NCI-H146 (cell line): Measurements from ENCODE around the gene TEC.
A peak's percentile ranks its signal among the peaks of the same experiment; 100 is the strongest.

Experiments used
- DNase-seq: peaks from one replicate; lab custom pipeline; 2025; lab: John Stamatoyannopoulos, UW

The TEC gene

DNA sequence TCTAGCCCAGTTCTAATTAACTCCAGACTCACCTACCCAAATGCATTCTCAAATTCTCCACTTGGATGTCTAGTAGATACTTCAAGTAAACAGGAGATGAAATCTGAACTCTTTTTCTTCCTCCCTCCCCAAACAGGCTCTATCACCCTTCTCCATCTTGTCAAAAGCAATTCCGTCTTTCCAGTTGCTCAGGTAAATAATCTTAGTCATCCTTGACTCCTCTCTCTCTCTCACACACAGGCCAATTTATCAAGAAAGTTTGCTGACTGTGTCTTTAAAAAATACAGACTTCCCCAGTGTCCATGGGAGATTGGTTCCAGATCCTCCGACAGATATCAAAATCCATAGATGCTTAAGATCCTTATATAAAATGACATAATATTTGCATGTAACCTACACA is 148.5 kb downstream of the TEC start:
- DNase-seq, result no peak

DNA sequence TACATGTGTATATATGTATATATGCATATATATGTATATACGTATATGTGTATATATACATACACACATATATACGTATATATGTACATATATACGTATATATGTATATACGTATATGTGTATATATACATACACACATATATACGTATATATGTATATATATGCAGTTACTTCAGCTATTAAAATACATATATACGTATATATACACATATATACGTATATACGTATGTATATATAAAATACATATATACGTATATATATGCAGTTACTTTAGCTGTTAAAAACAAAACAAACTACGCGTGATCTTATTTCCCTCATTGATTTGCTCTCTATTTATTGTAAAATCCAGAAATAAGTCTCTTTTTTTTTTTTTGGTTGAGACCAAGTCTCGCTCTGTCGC is 149.5 kb downstream of the TEC start:
- no peak for DNase-seq

DNA sequence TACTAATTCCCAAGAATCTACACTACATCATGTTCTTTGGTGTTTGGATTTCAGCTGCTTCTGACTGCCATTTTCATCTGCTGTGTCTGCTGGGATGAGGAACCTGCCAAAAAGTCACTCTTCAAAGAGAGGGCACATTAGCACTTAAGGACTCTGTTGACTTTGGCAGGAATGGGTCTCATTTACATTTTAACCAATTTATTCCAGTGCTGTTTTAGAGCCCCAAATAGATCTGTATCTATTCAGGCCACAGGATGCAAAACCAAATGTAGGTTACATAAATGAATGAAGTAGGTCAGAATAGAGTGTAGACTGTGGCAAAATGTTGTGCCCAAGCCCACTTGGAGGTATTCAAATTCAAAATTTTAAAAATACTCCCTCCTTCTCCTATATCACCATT is 150.0 kb downstream of the TEC start:
- DNase-seq, result no peak

DNA sequence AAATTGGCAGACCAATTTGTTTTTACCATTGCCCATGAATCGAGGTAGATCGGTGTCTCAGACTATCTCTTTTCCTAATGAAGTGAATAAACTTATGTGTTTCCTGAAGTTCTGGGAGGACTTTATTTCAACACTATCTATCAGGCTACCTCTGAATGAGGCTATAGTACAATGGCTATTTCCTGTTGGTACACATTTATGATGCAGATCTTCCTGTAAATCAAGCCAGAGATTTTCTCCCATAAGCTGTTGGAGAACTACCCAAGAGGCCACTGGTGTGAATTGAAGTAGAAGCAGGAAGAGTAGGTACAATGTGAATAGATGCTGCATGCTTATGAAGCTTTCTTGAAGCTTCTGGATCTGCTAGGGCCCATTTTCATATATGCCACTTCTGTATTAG is 151.6 kb downstream of the TEC start:
- DNase-seq, result no peak

DNA sequence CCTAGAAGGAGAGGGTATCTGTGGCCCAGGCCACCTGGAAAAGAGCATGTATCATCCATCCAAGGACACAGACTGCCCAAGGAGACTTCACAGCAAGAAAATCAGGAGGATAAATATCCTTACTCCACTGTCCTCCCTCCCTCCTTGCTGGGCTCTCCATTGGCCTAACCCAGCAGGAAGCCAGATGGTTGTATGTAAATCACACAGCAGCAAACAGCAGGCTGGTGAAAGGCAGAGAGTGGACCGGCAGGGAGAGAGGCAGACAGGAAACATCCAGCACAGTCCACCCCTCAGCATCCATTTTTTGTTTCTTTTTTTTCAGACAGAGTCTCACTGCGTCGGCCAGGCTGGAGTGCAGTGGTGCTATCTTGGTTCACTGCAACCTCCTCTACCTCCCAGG is 153.1 kb downstream of the TEC start:
- no peak for DNase-seq

DNA sequence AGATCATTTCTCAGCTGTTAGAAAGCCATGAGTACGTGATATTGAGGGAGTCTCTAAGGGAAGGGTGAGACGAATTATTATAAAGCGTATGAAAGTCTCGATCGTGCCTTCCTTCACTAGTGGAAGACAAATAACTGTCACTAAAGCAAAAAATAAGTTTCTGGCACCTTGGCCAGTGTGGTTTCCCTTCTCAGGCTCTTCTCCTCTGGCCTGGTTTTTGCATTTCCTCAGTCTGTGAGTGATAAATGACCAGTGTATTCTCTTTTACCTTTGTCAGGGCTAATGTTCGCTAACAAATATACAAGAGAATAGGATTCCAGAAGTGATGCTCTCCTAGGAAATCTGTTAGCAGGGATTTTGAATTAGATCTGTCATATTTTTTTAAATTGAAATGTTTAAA is 155.2 kb downstream of the TEC start:
- no peak for DNase-seq

DNA sequence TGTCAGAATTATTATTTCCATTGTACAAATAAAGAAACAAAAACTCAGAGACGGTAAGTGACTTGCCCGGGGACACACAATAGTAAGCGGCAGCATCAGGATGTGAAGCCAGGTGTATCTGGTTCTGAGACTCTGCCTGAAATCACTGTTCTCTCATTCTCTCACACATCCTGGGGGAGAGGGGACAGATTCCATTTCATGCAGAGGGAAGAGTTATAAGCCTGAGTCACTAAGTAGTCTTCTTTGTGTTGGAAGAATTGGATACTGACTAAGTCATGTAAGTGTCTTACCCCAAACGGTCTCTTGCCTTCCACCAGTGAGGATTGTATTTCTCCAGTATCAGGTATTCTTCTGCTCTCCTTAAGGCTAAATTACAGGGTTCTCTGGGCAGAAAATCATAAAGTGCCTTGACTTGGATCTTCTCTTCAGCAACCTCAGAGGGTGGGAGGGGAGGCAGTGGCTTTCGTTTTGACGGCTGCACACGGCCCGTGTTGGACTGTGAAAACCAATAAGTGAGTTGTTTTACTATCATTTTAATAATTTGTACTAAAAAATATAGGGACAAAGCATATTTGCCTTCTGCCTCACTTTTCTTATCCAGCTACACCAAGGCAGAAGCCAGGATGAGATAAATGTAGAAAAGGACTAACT is 157.5 kb downstream of the TEC start:
- no peak for DNase-seq

DNA sequence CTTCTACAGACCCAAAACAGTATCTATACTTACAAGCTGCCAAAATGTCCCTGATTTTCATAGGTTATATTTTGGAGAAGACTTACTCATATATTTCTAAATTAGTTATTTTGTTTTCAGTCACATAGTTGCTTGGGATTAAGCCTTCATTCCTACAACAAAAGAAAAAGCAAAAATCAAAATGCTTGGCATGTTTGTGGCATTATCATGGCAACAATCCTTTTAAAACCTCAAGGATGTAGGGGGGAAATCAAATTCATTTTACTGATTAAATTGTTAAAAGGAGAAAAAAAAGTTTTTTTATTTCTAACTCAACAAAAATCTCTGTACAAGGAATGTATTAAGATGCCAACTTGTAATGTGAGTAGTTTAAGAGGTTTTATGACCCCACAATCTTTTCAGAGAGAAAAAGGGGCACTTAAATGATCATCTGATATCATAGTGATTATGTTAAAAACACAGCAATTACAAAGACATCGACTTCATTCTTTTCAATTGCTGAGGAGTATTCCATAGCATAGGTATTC is 159.1 kb downstream of the TEC start:
- no peak for DNase-seq

DNA sequence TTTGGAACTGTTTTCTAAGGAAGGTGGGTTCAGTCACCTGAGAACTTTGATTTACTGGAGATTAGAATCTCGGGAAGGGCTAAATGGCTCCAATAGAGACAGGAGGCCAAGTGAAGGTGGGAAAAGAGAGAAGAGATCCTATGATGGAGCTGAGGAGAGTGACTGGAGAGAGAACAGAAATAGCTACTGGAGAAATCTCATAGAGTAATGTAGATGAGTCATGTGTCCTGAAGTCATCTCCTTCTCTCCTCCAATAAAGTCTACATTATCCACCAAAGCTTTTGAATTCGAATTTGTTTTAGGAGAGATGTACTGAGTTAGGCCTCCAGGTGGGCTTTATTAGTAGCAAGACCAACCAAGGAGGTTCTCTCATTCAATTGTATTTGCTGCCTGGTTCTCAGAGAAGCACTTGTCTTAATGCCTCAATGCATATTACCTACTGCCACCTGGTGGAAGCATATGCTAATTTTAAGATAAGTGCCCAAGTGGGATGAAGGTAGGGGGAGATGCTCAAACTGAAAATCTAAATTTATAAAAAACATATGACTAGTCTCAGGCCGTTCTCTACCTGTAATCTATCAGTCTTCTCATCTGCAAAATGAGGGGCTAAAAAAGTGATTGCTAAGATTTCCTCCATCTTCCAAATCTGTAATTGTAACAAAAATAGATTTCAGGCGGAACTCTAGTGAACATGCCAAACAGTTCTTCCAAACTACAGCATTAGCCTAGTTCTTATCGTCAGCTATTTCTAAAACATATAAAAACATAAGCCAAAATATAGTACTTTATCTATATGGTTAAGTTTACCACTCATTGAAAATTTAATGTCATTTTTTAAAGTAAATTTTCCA is 160.0 kb downstream of the TEC start:
- DNase-seq, result peak; percentile 71

DNA sequence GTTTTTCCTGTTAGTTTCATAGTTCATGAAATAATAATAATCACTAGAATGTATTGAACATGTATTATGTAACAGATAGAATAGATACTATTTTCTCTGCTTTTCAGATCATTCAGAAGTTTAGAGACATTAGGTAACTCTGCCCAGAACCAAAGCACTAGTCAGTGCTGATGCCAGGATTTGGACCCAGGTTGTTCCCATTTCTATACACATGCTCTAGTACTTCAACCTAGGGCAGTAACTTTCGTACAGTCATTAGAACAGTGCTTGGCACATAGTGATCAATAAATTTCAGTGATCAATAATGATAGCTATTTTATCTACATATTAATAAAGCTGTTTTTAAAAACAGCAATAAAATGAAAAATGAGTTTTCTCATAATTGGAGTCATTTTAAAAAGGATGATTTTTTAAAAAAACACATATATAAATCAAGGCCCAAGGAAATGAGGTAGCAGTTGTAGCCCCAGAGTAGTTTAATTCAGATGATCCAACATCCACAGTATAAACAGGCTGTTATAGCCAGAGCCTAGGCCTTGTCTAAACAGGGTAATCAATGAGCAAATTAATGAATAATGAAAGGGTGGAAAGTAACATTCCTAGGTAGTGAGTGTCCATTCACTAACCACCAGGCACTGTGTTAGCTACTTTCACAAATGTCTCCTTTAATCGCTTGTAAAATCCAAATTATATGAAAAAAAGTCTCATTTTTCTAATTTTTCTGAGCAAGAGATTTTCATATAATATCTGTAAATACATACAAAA is 161.1 kb downstream of the TEC start:
- DNase-seq, result no peak

DNA sequence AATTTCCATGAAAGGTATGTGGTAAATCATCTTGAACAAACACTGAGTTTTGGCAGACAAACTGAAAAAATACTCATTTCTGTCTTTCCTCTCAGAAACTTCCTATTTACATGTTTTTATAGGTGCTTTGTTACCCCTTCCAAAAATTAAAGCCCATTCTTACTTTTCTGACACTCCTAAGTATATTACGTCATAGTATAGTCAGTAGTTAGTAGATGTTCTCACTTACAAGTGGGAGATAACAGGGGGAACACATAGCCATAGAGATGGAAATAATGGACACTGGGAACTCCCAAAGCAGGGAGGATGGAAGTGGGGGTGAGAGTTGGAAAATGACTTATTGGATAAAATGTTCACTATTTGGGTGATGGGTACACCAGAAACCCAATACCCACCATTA is 164.4 kb downstream of the TEC start:
- no peak for DNase-seq

DNA sequence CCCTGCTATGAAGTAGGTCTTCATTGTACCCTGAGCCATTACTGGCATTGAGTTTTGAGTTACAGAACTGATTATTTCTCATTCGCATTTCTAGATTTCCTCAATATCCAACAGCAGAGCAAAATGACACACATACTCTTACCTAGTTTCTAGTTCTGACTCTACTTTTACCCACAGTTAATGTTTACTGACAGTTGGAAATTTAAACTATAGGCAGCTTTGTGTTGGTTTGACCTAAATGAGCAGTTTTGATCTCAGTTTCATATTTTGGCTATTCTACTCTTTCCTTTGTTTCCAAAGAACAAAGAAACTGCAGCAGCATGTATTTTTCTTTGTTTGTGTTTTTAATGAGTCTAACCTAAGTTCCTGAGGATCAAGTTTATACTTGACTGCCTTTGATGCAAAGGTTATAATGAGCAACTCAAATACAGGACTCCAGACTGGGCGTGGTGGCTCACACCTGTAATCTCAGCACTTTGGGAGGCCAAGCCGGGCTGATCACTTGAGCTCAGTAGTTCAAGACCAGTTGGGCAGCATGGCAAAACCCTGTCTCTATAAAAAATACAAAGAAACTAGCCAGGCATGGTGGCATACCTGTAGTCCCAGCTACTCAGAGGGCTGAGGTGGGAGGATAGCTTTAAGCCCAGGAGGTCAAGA is 166.0 kb downstream of the TEC start:
- DNase-seq, result no peak

DNA sequence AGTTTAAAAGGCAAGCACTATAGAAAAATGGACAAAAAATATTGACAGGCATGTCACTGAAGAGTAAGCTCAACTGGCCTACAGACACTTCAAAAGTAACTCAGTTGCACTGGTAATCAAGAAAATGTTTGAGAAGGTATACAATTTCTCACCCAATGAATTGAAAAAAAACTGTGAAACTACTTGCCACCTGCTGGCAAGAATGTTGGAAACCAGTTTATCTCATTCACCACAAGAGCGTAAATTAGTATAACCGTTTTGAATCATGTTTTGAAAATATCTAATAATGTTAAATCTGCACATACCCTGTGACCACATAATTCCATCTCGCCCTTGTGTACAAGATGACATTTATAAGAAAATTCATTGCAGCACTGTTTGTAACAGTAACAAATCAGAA is 167.3 kb downstream of the TEC start:
- no peak for DNase-seq

DNA sequence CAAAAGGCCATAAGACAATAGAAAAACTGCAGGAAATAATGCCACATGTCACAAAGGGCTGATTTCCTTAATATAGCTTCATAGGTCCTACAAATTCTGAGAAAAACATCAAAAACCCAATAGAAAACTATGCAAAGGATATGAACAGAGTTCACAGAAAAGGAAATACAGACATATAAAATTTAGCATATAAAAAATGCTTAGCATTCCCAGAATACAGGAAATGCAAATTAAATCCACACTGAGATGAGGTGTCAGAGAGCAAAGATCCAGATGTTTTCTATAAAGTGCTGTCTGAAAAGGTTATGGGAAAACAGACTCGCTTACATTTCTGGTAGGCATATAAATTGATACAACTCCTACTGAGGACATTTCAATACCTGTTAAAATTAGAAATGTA is 169.4 kb downstream of the TEC start:
- DNase-seq, result no peak

DNA sequence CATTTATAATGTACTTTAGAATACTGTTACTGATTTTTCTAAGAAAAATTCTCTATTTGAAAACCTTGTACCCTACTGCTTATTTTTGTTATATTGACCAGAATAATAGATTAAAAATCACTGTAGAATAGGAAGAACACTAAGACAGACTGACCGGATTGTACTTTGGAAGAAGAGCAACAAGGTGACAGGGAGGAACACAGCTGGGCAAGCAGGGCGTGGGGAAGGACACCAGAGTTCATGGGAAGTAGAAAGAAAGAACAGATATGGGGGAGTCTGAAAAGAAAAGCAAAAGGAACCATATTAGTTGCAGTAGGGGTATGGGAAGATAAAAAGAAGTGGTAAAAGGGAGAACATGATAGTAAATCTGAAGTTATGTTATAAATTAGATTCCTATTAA is 174.2 kb downstream of the TEC start:
- no peak for DNase-seq

DNA sequence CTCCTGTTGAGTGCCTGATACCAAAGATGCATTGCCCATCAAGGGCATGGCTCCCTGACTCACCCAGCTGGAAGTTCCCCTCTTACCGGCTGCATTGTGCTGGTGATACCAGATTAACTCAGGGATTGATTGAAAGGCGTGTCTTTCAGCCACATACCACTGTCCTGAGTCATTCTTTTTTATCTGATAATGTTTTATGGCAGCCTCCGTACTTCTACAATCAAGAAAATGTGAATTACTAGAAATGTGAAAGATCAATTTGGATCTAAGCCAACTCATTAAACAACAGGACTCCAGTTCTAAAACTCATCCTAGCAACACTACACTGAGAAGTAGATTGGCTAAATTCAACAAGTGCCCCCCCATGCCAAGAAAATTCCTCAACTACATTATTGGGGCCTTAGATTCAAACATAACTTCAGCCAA is 175.6 kb downstream of the TEC start:
- no peak for DNase-seq

DNA sequence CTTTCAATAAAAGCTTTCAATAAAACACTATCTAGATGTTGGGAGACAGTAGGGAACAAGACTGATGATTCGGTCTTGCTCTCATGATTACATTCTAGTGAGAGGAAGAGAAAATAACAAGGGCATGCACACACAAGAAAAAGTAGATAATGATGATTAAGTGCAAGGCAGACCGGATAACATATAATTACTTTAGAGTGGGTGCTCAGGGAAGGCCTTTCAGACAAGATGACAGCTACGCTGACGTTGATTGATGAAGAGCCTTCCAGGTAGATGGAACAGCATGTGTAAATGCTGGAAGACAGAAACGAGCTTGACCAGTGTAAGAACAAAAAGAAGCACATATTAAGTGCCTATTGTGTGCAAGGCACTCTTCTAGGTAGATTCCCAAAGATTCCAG is 179.0 kb downstream of the TEC start:
- peak; percentile 50 for DNase-seq

DNA sequence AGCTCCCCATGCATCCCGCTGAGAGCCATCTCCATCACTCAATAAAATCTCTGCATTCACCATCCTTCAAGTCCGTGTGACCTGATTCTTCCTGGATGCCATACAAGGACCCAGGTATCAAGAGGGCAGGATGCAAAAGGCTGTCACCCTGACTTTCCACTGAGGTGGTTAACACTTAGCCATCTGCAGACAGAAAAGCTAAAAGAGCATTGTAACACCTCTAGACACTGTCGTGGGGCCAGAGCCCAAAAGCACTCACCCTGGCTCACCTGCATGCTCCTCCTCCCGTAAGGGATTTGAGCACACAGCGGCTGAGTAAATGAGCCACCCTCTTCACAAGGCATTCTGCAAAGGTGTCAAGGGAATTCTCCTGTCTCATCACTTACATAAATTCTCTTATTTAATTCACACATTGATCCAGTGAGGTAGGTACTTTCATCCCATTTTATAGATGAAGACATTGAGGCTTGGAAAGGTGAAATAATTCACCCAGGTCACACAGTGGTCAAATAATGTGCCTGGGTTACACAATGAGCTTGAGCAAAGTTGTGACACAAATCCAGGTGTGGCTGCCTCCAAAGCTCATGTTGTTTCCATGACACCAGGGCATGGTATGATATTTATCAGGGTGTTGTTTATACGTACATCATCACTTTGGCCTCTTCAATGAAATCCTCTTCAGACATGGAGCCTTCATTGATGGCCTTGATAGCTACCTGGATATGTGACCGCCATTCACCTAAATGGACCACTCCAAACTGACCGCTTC is 183.6 kb downstream of the TEC start:
- DNase-seq, result no peak
